Adrenal gland (tissue), 12 donors: ENCODE results near the gene PDE3A. TPM values are rescaled to one million over a fixed set of nuclear protein-coding genes. Genes with fewer than 3 reads are reported as not detected.

Experiments
- DNase-seq, 7 donors: peaks; one replicate each; pipeline ENCODE4 v3.0.0-alpha.2; 2019 to 2020
- H3K27ac ChIP-seq, 5 donors: fragments of 200-600 bp; sonication (generic) in 4 of 5; 1 replicate in 3 of 5; 2 replicates in 2 of 5; pipeline versions ENCODE4 v1.5.1 to v1.8.0; 2016 to 2020; ENCODE audit warnings: mild to moderate bottlenecking in 1 of 5
- H3K27me3 ChIP-seq: fragments of 200-600 bp; 2 replicates; pipeline ENCODE4 v1.8.0; 2021
- H3K36me3 ChIP-seq, 2 donors: fragments of 200-600 bp; replicated peaks in 1 of 2; 1 replicate in 1 of 2; 2 replicates in 1 of 2; pipeline versions ENCODE4 v1.5.1 to v1.8.0; 2018 to 2022
- H3K4me1 ChIP-seq, 2 donors: fragments of 200-600 bp; replicated peaks in 1 of 2; 1 replicate in 1 of 2; 2 replicates in 1 of 2; pipeline versions ENCODE4 v1.5.1 to v1.8.0; 2018 to 2021
- H3K4me3 ChIP-seq, 4 donors: fragments of 200-600 bp; sonication (generic) in 3 of 4; one replicate each; pipeline ENCODE4 v1.5.1; 2016 to 2018
- H3K9me3 ChIP-seq, 3 donors: fragments of 200-600 bp; sonication (generic) in 1 of 3; replicated peaks in 1 of 3; 1 replicate in 2 of 3; 2 replicates in 1 of 3; pipeline versions ENCODE4 v1.5.1 to v1.8.0; 2016 to 2021
- POLR2A ChIP-seq, 2 donors: fragments of 450-650 bp; IDR thresholded peaks; one replicate each; pipeline ENCODE4 v1.6.1; 2017; ENCODE audit warnings: antibody characterized with exemption in 2 of 2, mild to moderate bottlenecking in 2 of 2, moderate library complexity in 1 of 2
- WGBS, 4 donors: extraction: QIAGEN DNeasy Blood & Tissue Kit in 2 of 4; methylation state at CpG; one replicate each; pipeline versions ENCODE4 v1.1.5 to v1.1.7; 2013 to 2017; 5-methylcytosine and 5-hydroxymethylcytosine counted together
- intact Hi-C, 2 donors: fragments of 100-400 bp; cut with DNase I; formaldehyde crosslinking; loops; one replicate each; pipeline versions ENCODE4 v1.14.1 to v1.15.0; 2022 to 2023
- polyA plus RNA-seq, 3 donors: library from polyadenylated mRNA; stranded (reverse); fragments of 200-250 nt in 2 of 3; fragments of 350-450 nt in 1 of 3; fragmentation: Illumina TruSeq in 1 of 3; extraction: RNeasy Lipid Tissue Mini Kit (QIAGEN cat#74804) in 1 of 3; gene quantifications; one replicate each; pipeline ENCODE4 v1.2.3, GENCODE V29; 2013 to 2014
- total RNA-seq, 9 donors: library from RNA; depleted of rRNA in 4 of 9; stranded (reverse); fragments of >200 nt in 4 of 9; fragments of 120-200 nt in 1 of 9; fragmentation: NEBNext Ultra II Directional in 1 of 9; extraction: Animal tissue kit (Norgen Biotek cat#: 25700) in 1 of 9; gene quantifications; one replicate each; pipeline versions ENCODE4 v1.1.0 to v1.2.4, GENCODE V29; 2013 to 2023
- TF ChIP-seq, protein P1 (sequence below), 6 experiments: fragments of 450-650 bp in 4 of 6; fragments of 200-600 bp in 2 of 6; sonication (generic) in 1 of 6; IDR thresholded peaks; 1 replicate in 5 of 6; 2 replicates in 1 of 6; pipeline versions ENCODE4 v1.5.1 to v1.8.0; 2016 to 2021; ENCODE audit warnings: antibody characterized with exemption in 6 of 6, mild to moderate bottlenecking in 2 of 6, moderate library complexity in 1 of 6
- donor health status: healthy with polysubstance abuse.
- donor health status: Bipolar disorder and iron deficiency.
- donor health status: DM: yes; HTN: yes; CAD: no.
- donor health status: DM: no; HTN: no; CAD: no.
- donor health status: DM: no; HTN: no; CAD: no.
- donor health status: DM: yes; HTN: yes; CAD: no.

PDE3A gene
- total and polyA plus RNA-seq, 12 donors = 0.61 to 4.6 (median 1.4) TPM

DNA sequence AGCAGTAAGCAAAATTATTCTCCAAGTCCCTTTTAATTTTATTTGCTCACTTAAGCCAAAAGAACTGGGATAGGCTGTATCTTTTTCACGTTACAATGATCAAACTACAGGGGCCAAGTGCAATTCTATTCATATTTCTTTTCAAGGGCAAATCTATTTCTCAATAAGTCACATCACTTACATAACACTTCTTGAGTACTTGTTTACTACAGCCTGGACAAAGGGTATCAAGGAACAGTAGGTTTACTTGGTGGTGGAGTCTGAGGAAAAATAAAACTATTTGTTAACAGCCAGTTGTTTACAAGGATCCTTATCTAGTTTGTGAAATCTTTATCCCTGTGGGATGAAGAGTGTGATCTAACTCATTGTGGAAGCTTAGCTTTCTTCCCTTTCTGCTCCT is 72.1 kb downstream of the PDE3A start:
- Histone ChIP-seq H3K4me3 (no peak overlapping the region), H3K27me3 (no peaks in the 10 kb centered on the region), H3K36me3 (no peaks in the 10 kb centered on the region), H3K27ac (no peak overlapping the region), H3K4me1 (peaks cover 0 to 15% of the 10 kb centered on the region in 2 donors), H3K9me3 (no peaks in the 10 kb centered on the region)
- intact Hi-C loops = no loop called here
- no peak for DNase-seq
- WGBS, 4 donors = 9 to 25% (median 16%) methylated on average over 1 of the region's 1 CpG
- TF ChIP-seq, protein P1, sequence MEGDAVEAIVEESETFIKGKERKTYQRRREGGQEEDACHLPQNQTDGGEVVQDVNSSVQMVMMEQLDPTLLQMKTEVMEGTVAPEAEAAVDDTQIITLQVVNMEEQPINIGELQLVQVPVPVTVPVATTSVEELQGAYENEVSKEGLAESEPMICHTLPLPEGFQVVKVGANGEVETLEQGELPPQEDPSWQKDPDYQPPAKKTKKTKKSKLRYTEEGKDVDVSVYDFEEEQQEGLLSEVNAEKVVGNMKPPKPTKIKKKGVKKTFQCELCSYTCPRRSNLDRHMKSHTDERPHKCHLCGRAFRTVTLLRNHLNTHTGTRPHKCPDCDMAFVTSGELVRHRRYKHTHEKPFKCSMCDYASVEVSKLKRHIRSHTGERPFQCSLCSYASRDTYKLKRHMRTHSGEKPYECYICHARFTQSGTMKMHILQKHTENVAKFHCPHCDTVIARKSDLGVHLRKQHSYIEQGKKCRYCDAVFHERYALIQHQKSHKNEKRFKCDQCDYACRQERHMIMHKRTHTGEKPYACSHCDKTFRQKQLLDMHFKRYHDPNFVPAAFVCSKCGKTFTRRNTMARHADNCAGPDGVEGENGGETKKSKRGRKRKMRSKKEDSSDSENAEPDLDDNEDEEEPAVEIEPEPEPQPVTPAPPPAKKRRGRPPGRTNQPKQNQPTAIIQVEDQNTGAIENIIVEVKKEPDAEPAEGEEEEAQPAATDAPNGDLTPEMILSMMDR (IDR thresholded peaks at IDR 0.05) = no peak
- no peak for TF ChIP-seq POLR2A (IDR thresholded peaks at IDR 0.05)

DNA sequence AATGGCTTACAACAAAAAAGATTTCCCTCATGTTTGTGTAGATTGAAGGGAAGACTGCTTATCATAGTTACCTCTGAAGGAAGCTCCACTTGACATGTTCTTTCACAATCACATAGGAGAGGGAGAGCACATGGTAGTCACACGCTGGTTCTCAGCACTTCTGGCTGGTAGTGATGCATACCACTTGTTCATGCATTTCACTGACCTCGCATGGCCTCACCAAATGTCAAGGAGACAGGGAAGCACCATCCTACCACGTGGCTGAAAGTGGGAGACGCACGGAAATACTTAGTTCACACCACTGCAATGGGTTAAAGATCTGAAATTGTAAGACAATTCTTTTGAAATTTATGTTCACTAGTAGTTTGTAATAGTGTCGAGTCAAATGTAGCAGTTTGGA is 74.0 kb downstream of the PDE3A start:
- Histone ChIP-seq H3K36me3 (no peaks in the 10 kb centered on the region), H3K9me3 (no peaks in the 10 kb centered on the region), H3K27ac (no peak overlapping the region), H3K27me3 (no peaks in the 10 kb centered on the region), H3K4me3 (no peak overlapping the region), H3K4me1 (peaks cover 0 to 15% of the 10 kb centered on the region in 2 donors)
- no peak for TF ChIP-seq POLR2A (IDR thresholded peaks at IDR 0.05)
- TF ChIP-seq, protein P1 (IDR thresholded peaks at IDR 0.05) = no peak
- 58 to 77% (median 65%) methylated on average over 6 of the region's 6 CpGs for WGBS, 4 donors
- intact Hi-C loops = no loop called here
- no peak for DNase-seq

DNA sequence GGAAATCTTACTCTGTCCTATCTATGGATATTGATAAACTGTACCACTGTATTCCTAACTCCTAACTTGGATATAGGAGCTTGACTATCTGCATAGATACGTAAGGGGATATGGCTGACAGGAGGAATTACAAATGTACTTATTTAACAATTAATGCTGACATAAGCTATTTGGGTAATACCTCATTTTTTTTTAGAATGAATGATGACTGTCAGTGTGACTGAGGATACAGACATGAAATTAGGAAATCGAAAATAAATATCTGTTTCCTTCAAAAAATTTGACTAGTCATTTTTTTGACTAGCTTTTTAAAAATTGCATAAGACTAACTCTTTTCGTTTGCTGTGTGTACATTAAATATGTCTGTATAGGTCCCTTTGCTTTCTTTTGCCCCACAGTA is 74.9 kb downstream of the PDE3A start:
- H3K27me3 ChIP-seq = no peaks in the 10 kb centered on the region
- DNase-seq = no peak
- TF ChIP-seq POLR2A (IDR thresholded peaks at IDR 0.05) = no peak
- TF ChIP-seq, protein P1 (IDR thresholded peaks at IDR 0.05) = no peak
- H3K27ac ChIP-seq = no peak overlapping the region
- intact Hi-C loops = no loop called here
- no peak overlapping the region for H3K4me3 ChIP-seq
- no peaks in the 10 kb centered on the region for H3K9me3 ChIP-seq
- 58 to 69% (median 64%) methylated on average over 3 of the region's 3 CpGs for WGBS, 4 donors
- no peaks in the 10 kb centered on the region for H3K36me3 ChIP-seq
- peaks cover 0 to 15% of the 10 kb centered on the region in 2 donors for H3K4me1 ChIP-seq

DNA sequence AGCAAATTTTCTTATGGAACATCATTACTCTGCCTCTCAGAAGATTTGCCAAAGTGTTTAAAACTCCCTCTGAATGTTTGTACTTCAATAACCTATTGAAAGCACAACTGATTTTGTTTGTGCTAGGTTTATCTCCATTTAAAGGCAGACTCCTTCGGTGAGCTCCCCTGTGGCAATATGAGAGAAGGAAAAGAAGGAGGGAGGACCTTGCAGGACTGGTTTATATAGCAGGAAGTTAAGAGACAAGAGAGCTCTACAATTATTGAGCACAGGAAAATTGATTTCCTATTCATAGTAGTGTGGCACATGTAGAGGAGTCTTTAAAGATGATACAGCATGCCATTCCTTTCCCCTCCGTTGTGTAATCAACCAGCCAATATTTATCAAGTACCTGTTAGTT is 75.5 kb downstream of the PDE3A start:
- H3K4me1 ChIP-seq = peaks cover 0 to 15% of the 10 kb centered on the region in 2 donors

More for the DNA sequence above, 75.5 kb downstream of the PDE3A start:
- TF ChIP-seq, protein P1 (IDR thresholded peaks at IDR 0.05) = no peak
- no peak for TF ChIP-seq POLR2A (IDR thresholded peaks at IDR 0.05)
- no peak for DNase-seq
- no peaks in the 10 kb centered on the region for H3K36me3 ChIP-seq
- WGBS, 4 donors = 82 to 87% (median 83%) methylated on average over 2 of the region's 2 CpGs
- H3K27ac ChIP-seq = no peak overlapping the region
- intact Hi-C loops = no loop called here
- H3K9me3 ChIP-seq = no peaks in the 10 kb centered on the region
- no peaks in the 10 kb centered on the region for H3K27me3 ChIP-seq
- no peak overlapping the region for H3K4me3 ChIP-seq
